GM21723 (cell line): ENCODE data around the gene RNFT2.

ENCODE experiments used
- ATAC-seq: cut with Tn5 transposase; IDR thresholded peaks from one replicate; pipeline ENCODE4 v1.9.1; 2021; ENCODE audit warnings: mild to moderate bottlenecking, moderate library complexity; ENCODE audit not compliant: unreplicated experiment

Gene RNFT2

GRCh38 chr12:116870306-116870705 lies 132.2 kb downstream of the RNFT2 start:
- no peak for ATAC-seq

DNA sequence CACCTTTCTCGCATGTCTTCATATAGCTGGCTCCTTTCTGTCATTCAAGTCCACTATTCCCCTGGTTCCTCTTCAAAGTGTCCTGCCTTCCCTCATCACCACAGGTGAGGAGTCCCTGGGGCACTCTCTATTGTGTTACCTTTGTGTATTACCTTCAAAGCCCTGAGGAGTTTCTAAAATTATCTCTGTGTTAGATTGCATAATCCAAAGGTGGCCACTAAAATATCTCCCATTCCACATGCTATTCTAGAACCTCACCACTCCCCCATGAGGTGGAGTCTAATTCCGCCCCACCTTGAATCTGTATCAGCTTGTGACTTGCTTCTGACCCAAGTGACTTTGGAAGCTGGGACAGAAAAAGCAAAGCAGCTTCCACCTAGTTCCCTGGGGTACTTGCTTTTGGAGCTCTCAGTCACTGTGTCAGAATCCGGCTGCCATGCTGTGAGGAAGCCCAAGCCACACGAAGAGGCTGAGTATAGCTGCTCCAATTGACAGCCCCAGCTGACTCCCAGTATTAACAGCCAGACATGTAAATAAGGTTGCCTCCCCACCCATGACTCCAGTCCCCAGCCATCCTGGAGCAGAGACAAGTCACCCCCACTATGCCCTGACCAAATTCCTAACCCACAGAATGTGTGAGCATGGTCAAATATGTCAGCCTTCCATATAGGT lies 136.3 kb downstream of the RNFT2 start:
- ATAC-seq, result no peak

DNA sequence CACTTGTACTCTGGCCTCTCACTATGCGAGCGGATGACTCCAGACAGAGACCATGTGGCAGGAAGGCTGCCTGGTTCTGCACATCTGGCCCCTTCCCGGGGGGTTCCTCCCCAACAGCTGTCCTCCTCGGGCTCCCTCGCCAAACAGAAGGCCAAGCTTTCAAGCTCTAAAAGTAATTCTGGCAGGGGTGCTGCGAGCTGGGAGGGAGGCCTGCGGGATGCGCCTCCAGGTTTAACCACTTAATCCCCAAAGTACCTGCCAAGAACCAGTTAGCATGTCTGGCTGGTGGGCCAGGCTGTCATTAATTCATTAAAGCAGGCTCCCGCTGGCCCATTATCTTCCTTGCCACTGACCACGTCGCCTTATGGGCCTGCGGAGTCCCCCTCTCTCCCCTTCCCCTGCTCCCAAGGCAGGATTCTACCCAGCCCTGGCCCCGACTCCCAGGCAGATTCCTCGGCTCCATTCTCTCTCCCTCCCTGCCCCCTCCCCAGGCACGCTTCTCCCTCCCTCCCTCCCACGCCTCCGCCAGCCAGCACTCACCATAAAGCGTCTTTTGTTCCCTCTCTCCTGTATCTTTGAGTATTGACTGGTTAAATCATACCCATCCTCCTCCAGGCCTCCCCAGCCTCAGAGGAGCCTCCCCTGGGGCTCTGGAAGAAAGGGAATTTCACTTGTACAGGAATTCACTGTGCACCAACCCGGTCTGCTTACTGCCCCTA lies 138.2 kb downstream of the RNFT2 start:
- no peak for ATAC-seq

DNA sequence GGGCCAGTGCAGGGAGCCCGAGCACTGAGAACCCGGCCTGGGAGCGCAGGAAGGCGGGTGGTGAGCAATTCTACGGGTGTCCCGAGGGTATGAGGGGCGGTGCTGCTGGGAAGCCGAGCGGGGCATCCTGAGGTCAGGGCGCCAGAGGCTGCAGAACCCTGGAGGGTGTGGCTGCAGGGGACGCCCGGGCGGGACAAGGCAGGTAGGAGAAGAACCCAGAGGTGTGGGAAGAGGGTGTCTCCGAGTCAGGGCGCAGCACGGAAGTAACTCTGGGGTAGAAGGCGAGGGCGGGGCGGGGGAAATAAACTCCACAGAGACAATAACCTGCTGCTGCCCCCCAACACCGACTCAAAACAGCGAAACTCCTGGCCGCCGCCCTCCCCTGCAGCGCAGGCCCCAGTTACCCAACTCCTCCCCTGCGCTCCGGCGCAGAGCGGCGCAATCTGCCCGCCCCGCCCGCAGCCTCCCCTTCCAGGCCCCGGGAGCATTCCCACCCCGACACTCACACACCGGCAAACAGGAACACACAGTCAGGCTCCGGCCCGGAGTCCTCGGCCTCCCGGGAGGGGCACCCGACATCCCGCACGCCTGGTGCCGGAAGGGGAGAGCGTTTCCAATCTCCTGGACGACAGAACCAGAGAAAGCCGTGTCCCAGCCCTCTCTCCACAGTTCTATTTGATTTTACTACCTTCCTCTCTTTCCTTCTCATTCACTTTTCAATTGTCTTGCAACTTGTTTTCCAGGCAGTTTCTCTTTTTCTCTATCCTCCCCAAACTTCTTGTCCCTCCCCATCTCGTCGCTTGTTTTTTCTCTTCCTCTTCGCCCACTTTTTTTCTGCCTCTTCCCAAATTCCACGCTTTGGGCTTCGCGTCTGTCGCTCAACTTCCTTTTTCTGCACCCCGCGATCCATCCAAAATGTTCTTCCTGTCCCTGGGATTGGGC lies 140.7 kb downstream of the RNFT2 start:
- ATAC-seq, result no peak

GRCh38 chr12:116879509-116880212 lies 141.5 kb downstream of the RNFT2 start:
- no peak for ATAC-seq

GRCh38 chr12:116880213-116880816 lies 142.2 kb downstream of the RNFT2 start:
- ATAC-seq, result no peak

DNA sequence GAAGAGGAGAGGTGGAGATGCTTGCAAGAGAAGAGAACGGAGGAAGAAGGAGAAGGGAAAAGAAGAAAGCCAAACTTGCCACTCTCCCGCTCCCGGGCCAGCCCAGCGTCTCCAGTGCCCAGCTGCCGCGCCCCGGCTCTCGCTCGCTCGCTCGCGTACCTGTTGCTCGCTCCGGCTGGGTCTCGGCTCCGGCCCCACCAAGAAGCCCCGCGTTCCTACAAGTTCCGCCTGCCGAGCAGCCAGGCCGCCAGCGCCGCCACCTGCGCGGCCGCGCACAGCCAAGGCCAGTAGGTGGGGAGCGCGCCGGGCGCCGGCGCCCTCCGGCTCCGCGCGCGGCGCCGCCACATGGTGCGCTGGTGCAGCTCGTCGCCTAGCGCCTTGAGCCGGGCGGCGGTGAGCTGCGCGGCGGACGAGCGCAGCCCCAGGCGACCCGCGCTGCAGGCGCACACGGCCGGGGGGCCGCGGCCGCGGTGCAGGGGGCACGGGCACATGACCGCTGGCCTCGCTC lies 142.8 kb downstream of the RNFT2 start:
- peak; percentile 76 for ATAC-seq

DNA sequence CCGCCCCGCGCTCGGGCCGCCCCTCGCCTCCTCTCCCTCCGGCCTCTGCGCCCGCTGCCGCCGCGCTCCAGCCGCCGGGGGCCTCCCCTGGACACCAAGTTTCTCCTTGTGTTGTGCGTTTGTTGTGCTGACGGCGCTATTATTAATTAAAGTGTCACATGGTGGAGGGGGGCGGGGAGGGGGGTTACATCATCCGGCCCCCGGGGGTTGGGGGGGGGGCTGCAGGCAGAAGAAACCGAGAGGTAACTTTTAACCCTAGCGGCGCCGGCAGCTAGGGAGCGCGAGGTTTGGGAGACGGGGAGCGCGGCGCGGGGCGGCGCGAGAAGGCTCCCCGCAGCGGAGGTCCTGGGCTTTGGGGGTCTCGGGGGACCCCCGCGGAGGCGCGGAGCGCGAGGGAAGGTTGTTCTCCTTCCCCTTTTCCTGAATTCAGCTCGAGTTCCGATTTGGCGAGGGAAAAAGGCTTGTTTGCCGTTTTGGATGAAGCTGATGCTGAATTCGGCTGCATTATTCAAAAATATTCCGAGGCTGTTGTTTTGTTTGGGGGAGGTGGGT lies 143.3 kb downstream of the RNFT2 start, which contains the start of gene HRK:
HRK (minus strand) TSS at position 117 of the 552 bp plus-strand sequence. CDS start 134 bp downstream, outside the sequence.
- peak; percentile 11 for ATAC-seq

GRCh38 chr12:116881877-116882507 lies 143.9 kb downstream of the RNFT2 start:
- ATAC-seq, result no peak

GRCh38 chr12:116882742-116883141 lies 144.6 kb downstream of the RNFT2 start:
- ATAC-seq, result no peak

GRCh38 chr12:116884871-116885270 lies 146.8 kb downstream of the RNFT2 start:
- ATAC-seq, result no peak

DNA sequence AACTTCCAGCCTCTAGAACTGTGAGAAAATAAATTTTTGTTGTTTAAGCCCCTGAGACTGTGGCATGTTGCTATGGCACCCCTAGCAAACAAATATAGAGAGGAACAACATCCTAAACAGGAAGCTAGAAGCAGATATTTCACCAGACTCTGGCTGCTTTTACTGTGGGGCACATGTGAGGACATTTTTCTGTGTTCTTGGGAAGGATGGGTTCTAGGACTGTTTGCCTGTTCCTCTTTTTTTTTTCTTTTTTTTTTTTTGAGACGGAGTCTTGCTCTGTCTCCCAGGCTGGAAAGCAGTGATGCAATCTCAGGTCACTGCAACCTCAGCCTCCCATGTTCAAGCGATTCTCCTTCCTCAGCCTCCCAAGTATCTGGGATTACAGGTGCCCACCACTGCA lies 147.4 kb downstream of the RNFT2 start:
- ATAC-seq, result no peak

- ATAC-seq, result no peak
Observed at GRCh38 chr12:116887244-116887643, 149.1 kb downstream of the RNFT2 start.

DNA sequence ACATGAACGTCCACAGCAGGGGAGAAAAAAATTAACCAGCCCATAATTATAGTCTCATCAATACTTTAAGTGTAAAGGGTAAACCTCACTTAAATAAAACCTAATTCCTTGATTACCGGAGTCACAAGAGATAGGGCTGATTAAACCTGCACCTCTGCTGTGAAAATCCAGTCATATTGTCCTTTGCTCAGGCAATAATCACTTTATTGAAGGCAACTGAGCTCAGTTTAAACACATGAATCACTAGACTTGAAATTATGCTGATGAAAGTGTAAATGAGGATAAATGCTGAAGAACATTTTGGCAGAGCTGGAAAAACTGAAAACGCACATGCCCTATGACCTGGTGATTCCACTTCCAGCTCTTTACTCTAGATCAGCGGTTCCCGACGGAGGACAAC lies 149.8 kb downstream of the RNFT2 start:
- no peak for ATAC-seq

- ATAC-seq, result no peak
Observed at GRCh38 chr12:116890330-116890729, 152.2 kb downstream of the RNFT2 start.

GRCh38 chr12:116891019-116891418 lies 152.9 kb downstream of the RNFT2 start:
- no peak for ATAC-seq

DNA sequence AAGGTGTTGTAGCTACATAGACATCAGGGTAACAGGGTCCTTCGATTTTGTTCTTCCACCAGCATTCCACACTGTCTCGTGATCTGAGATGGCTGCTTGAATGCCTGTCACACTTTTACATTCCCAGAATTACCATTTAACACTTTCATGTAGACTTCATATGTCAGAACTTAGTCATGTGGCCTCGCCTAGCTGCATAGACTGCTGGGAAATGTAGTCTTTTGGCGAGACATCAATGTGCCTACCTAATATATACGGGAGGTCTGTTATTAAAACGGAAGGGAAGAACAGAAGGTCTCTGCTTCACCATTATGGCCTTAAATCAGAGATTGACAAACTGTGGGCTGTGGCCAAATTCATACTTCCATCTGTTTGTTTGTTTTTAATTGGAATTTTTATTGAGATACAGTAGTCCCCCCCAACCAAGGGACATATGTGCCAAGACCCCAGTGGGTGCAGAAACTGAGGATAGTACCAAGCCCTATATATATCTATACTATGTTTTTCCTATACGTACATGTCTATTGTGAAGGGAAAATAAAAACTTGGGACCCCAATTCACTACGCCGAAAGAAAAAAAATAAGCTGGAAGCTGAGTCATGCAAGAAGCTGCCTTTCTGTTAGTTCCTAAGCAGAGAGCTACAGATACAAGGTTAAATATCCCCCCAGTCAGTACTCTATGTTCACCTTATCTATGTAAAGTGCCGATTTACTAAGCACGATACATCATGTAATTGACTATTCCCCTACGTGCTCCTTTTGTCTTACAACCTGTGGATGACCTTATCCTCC lies 154.4 kb downstream of the RNFT2 start:
- ATAC-seq, result no peak

GRCh38 chr12:116894913-116895312 lies 156.8 kb downstream of the RNFT2 start:
- no peak for ATAC-seq
